IMR-90 (cell line): ENCODE data around the gene CAMTA1.

Source experiments
- CEBPB ChIP-seq: IDR thresholded peaks from 2 replicates; pipeline ENCODE4 v1.6.1; 2012; ENCODE audit warnings: low read depth, low read length, improper control_type of control experiment
- CHD1 ChIP-seq: IDR thresholded peaks from 2 replicates; pipeline ENCODE4 v1.6.1; 2012; ENCODE audit warnings: low read depth, low read length, improper control_type of control experiment
- CTCF ChIP-seq: conservative IDR thresholded peaks from 2 replicates; pipeline ENCODE4 v1.5.1; 2012; ENCODE audit warnings: mild to moderate bottlenecking, low read depth, low read length, improper control_type of control experiment
- ELK1 ChIP-seq: fragments of 150-350 bp; IDR thresholded peaks from 2 replicates; pipeline ENCODE4 v1.6.1; 2016; ENCODE audit warnings: low read depth, mild to moderate bottlenecking, low read length, moderate library complexity, borderline replicate concordance
- FOS ChIP-seq: fragments of 150-350 bp; IDR thresholded peaks from 2 replicates; pipeline ENCODE4 v1.6.1; 2016; ENCODE audit warnings: low read depth, low read length
- MAZ ChIP-seq: IDR thresholded peaks from 2 replicates; pipeline ENCODE4 v1.6.1; 2012; ENCODE audit warnings: low read depth, mild to moderate bottlenecking, low read length, improper control_type of control experiment, moderate library complexity, borderline replicate concordance
- MXI1 ChIP-seq: IDR thresholded peaks from 2 replicates; pipeline ENCODE4 v1.6.1; 2012; ENCODE audit warnings: low read depth, mild to moderate bottlenecking, low read length, moderate library complexity, borderline replicate concordance
- NFE2L2 ChIP-seq: fragments of 150-350 bp; IDR thresholded peaks from 2 replicates; pipeline ENCODE4 v1.6.1; 2016; ENCODE audit warnings: low read depth, mild to moderate bottlenecking, low read length
- POLR2A ChIP-seq: IDR thresholded peaks from 2 replicates; pipeline ENCODE4 v1.6.1; 2012; ENCODE audit warnings: mild to moderate bottlenecking, low read depth, low read length
- RAD21 ChIP-seq: IDR thresholded peaks from 2 replicates; pipeline ENCODE4 v1.6.1; 2012; ENCODE audit warnings: low read length, improper control_type of control experiment
- RCOR1 ChIP-seq: IDR thresholded peaks from 2 replicates; pipeline ENCODE4 v1.6.1; 2012; ENCODE audit warnings: mild to moderate bottlenecking, low read length, improper control_type of control experiment; ENCODE audit not compliant: insufficient replicate concordance
- SMC3 ChIP-seq: fragments of 150-350 bp; IDR thresholded peaks from 2 replicates; pipeline ENCODE4 v1.6.1; 2016; ENCODE audit warnings: low read depth, mild to moderate bottlenecking, antibody characterized with exemption, low read length, moderate library complexity
- USF2 ChIP-seq: fragments of 150-350 bp; IDR thresholded peaks from 2 replicates; pipeline ENCODE4 v1.6.1; 2017; ENCODE audit warnings: mild to moderate bottlenecking, antibody characterized with exemption, low read length, low read depth

- TF ChIP-seq MXI1 (no peak), CTCF (no peak), POLR2A (no peak), ELK1 (no peak), SMC3 (no peak), RAD21 (no peak), RCOR1 (no peak), CHD1 (no peak), USF2 (no peak), MAZ (no peak), CEBPB (no peak), FOS (no peak), NFE2L2 (no peak)
Measured at GRCh38 chr1:7497107-7497637, 711.9 kb downstream of the CAMTA1 start.
